Jurkat, Clone E6-1 (cell line): ENCODE data around the gene RNF213.

Experiments used
- DNase-seq: peaks from one replicate; pipeline ENCODE4 v3.0.0-alpha.2; 2011; ENCODE audit warnings: low read depth, low spot score
- H3K4me3 ChIP-seq: 2 replicates; pipeline ENCODE4 v1.5.1; 2011; ENCODE audit warnings: mild to moderate bottlenecking, low read length, control low read depth, moderate library complexity

The RNF213 gene

GRCh38 chr17:80429356-80430275 is 169.0 kb downstream of the RNF213 start:
- no peak overlapping the region for H3K4me3 ChIP-seq
- DNase-seq = no peak

GRCh38 chr17:80430446-80431245 is 170.0 kb downstream of the RNF213 start:
- H3K4me3 ChIP-seq = no peak overlapping the region
- DNase-seq = no peak

- DNase-seq = no peak
- no peak overlapping the region for H3K4me3 ChIP-seq
Observed at GRCh38 chr17:80431246-80432195, 170.9 kb downstream of the RNF213 start.

DNA sequence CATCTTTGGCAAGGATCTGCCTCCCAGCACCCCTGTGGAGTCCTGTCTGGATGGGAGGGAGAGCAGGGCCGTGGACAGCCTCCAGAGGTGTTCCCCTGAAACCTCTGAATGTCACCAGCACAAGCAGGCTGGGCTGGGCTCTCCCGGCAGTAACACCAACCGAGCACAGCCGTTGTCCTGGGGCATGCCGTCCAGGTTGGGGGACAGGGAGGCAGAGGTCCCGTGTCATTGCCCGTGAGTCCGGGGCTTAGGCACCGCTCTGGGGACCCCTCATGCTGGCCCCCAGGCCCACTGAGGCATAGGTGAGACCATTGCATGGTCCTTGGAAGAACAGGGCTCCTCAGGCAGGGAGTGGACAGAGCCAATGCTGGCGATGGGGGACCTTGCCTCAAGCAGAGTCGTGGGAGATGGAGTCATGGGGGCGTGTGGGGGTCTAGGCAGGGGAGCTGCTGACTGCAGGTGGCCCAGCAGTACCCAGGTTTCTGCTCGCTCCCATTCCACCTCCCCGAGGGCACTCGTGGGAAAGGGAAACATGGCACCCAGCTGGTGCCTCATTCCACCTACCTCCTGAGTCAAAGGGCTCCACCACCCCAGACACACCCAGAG is 171.8 kb downstream of the RNF213 start:
- H3K4me3 ChIP-seq = no peak overlapping the region
- DNase-seq = no peak

DNA sequence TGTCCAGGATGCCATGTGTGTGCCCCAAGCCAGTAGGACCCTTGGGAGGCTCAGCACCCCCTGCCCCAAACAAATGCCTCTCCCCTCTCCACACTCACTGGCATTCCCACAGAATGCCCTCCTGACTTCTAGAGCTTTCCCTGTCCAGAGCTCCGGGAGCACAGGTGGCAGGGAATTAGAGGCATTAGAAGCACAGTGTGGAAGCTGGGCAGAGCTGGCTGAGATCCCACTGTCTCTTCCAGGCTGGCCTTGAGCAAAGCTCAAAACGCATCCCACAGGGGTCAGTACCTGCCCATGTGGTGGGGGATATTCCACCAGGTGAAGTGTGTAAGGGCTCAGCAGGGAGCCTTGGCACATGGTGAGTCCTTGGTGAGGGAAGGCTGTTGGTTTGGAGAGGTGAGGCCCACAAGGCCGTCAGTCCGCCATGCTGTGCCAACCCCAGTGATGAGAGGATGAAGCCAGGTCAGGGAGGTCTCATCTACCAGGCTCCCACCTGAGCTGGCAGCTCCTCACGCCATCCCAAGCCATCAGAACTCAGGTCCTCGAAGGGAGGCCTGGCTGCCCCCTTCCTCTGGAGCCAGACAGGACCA is 172.4 kb downstream of the RNF213 start:
- DNase-seq = no peak
- no peak overlapping the region for H3K4me3 ChIP-seq

DNA sequence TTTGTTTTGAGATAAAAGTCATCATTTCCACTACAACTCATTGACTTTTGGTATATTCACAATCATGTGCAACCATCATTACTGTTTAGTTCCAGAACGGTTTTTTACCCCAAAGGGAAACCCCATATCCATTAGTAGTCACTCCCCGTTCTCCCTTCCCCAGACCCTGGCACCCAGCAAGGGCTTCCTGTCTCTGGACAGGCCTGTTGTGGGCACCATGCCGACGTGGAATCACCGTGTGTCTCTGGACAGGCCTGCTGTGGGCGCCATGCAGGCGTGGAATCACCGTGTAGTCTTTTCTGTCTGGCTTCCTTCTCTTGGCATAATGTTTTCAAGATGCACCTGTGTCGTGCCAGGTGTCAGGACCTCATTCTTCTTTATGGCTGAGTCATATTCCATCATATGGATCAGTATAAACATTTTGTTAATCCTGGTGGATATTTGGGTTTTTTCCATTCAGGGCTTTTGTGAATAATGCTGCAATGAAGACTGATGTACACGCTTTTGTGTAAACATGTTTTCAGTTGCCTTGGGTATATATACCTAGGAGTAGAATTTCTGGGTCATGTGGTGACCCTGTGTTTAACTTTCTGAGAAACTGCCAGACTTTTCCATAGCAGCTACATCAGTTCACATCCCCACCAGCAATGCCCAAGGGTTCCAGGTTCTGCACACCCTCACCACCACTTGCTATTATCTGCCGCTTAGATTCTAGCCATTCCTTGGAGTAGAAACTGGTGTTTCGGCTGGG is 173.4 kb downstream of the RNF213 start:
- no peak for DNase-seq
- H3K4me3 ChIP-seq = no peak overlapping the region

- DNase-seq = no peak
- H3K4me3 ChIP-seq = no peak overlapping the region
Observed at GRCh38 chr17:80437532-80437931, 176.9 kb downstream of the RNF213 start.

- DNase-seq = no peak
- no peak overlapping the region for H3K4me3 ChIP-seq
Observed at GRCh38 chr17:80438806-80439205, 178.2 kb downstream of the RNF213 start.

- DNase-seq = no peak
Observed at GRCh38 chr17:80439499-80439898, 178.8 kb downstream of the RNF213 start.

DNA sequence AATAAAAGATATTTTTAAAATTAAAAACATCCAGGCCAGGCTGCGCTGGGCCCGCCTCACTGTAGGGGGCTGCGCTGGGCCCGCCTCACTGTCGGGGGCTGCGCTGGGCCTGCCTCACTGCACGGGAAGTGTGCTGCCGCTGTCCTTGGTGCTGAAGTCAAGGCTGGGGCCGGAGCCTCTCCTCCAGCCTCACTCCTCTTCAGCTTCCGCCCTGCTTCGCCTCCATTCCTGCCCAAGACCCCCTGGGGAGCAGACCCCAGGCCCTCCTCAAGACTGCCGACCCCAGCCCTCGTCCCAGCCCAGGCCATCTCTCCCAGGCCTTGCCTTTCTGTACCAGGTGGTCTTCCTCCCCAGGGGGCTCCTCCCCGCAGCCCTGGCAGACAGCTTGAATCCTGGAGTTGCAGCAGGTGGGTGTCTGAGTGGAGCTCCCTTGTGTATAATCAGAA is 180.5 kb downstream of the RNF213 start:
- DNase-seq = peak; percentile 56
- no peak overlapping the region for H3K4me3 ChIP-seq

More at GRCh38 chr17:80439499-80439898, 178.8 kb downstream of the RNF213 start:
- no peak overlapping the region for H3K4me3 ChIP-seq

- no peak for DNase-seq
- H3K4me3 ChIP-seq = no peak overlapping the region
Observed at GRCh38 chr17:80441598-80442322, 181.1 kb downstream of the RNF213 start.

- no peak overlapping the region for H3K4me3 ChIP-seq
- no peak for DNase-seq
Observed at GRCh38 chr17:80442323-80442659, 181.6 kb downstream of the RNF213 start.

- H3K4me3 ChIP-seq = no peak overlapping the region
- DNase-seq = no peak
Observed at GRCh38 chr17:80442764-80443163, 182.1 kb downstream of the RNF213 start.

- no peak for DNase-seq
- H3K4me3 ChIP-seq = no peak overlapping the region
Observed at GRCh38 chr17:80443498-80443897, 182.8 kb downstream of the RNF213 start.

DNA sequence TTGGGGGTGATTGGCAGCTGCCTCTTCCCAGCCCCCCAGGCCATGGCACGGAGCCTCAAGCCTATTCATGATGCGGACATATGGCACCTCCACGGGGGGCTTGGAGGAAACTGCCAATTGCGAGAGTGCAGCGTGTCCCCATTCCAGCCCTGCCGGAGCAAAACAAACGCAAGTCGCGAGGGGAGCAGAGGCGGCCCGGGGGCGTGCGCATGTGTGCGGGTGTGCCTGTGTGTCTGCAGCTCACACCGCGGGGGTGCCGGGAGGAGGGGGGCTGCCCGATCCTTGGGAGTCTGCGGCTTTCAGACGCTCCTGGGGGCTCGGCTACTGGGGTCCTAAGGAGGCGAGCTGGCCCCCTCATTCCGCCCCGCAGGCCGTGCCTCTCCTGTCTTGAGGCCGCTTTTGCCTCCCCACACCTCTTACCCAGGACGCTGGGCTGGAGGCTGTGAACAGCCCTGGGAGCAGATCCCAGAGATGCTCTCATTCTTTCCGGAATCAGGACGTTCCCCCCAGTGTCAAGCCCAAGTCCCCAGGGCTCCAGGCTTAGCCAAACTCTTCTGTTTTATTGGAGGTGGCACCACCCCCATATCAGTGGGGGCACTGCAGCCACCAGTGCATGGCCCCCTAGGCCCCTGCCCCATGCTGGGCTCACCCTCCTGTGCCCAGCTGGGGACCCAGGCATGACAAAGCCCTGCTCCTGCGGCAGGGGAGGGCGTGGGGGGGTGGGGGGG is 183.4 kb downstream of the RNF213 start:
- no peak for DNase-seq
- no peak overlapping the region for H3K4me3 ChIP-seq

DNA sequence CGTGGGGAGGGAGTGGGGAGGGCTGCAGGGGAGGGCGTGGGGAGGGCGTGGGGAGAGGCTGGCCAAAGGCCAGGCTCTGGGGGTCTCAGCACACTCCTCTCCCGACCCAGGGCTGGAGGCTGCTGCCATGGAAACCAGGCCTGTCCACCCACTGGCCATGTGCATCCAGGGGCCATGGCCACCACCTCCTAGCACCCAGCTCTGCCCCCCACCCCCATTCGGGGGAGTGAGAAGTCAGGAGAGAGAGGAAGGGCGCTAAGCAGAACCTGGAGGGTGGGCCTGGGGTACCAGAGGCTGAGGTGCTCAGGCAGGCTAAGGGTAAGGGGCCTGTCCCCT is 184.0 kb downstream of the RNF213 start:
- no peak overlapping the region for H3K4me3 ChIP-seq
- DNase-seq = no peak
